Stimulated activated naive CD8-positive, alpha-beta T cell treated with anti-CD3 and anti-CD28 coated beads, Interleukin-15, Interleukin-2, amounts not matched to agents 100 ng/mL and 50 ng/mL, for 24 hours (primary cell): ENCODE data around the gene KLC4.

Experiments used
- H3K27ac Mint-ChIP-seq: one replicate; pipeline ENCODE4 v1.8.0; 2021; ENCODE audit warnings: mild to moderate bottlenecking, mixed read lengths
- H3K27me3 Mint-ChIP-seq: one replicate; pipeline ENCODE4 v1.8.0; 2021; ENCODE audit warnings: mixed read lengths
- H3K36me3 Mint-ChIP-seq: one replicate; pipeline ENCODE4 v1.8.0; 2021; ENCODE audit warnings: low read depth, mixed read lengths
- H3K4me1 Mint-ChIP-seq: one replicate; pipeline ENCODE4 v1.8.0; 2021; ENCODE audit warnings: low read depth, mixed read lengths
- H3K4me3 Mint-ChIP-seq: one replicate; pipeline ENCODE4 v1.8.0; 2021; ENCODE audit warnings: mild to moderate bottlenecking, mixed read lengths
- H3K9me3 Mint-ChIP-seq: one replicate; pipeline ENCODE4 v1.8.0; 2021; ENCODE audit warnings: mixed read lengths

KLC4 gene

DNA sequence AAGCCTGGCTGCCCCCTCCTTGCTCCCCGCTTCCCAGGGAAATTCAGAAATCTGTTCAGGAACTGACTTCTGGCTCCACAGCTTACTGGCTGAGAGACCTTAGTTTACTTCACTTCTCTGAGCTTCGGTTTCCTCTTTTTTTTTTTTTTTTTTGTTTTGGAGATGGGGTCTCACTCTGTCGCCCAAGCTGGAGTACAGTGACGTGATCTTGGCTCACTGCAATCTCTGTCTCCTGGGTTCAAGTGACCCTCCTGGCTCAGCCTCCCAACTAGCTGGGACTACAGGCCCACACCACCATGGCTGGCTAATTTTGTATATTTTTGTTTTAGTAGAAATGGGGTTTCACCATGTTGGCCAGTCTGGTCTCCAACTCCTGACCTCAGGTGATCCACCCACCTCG, 31.6 kb downstream of the KLC4 start:
- Mint-ChIP-seq H3K4me1 (peaks cover 20% of the 10 kb centered on the region), H3K4me3 (no peak overlapping the region), H3K27ac (no peak overlapping the region), H3K36me3 (no peaks in the 10 kb centered on the region), H3K9me3 (no peaks in the 10 kb centered on the region), H3K27me3 (no peaks in the 10 kb centered on the region)

DNA sequence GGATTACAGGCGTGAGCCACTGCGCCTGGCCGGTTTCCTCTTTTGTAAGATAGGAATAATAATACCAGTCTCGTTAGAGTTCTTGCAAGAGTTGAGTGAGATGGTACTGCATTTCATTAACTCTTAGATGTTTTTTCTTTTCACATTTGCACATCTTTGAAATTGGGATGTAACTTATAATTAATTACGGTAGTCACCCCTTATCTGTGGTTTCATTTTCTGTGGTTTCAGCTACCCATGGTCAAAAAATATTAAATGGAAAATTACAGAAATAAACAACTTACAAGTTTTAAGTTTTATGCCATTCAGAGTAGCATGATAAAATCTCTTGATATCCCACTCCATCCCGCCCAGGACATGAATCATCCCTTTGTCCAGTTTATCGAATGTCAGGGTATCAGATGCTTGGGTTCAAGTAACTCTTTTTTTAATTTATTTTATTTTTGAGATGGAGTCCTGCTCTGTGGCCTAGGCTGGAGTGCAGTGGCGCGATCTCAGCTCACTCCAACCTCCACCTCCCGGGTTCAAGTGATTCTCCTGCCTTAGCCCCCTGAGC, 32.1 kb downstream of the KLC4 start:
- Mint-ChIP-seq H3K36me3 (no peaks in the 10 kb centered on the region), H3K4me3 (no peak overlapping the region), H3K27me3 (no peaks in the 10 kb centered on the region), H3K4me1 (peaks cover 15% of the 10 kb centered on the region), H3K27ac (no peak overlapping the region), H3K9me3 (no peaks in the 10 kb centered on the region)

DNA sequence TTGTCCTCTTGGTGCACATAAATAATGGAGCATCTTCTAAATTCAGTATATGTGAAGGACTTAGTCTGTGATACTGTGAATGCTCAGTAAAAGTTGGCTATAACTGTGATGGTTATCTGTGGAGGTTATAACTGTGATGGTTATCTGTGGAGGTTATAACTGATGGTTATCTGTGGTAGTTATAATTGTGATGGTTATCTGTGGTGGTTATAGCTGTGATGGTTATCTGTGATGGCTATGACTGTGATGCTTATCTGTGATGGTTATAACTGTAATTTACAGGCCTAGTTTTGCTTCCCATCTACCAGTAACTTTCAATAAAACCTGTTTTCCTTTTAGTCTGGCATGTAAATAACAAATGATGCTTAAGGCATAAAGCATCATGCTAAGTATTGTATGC, 33.2 kb downstream of the KLC4 start:
- Mint-ChIP-seq H3K4me1 (peaks cover 15% of the 10 kb centered on the region), H3K27me3 (no peaks in the 10 kb centered on the region), H3K27ac (no peak overlapping the region), H3K4me3 (no peak overlapping the region), H3K9me3 (no peaks in the 10 kb centered on the region), H3K36me3 (no peaks in the 10 kb centered on the region)

DNA sequence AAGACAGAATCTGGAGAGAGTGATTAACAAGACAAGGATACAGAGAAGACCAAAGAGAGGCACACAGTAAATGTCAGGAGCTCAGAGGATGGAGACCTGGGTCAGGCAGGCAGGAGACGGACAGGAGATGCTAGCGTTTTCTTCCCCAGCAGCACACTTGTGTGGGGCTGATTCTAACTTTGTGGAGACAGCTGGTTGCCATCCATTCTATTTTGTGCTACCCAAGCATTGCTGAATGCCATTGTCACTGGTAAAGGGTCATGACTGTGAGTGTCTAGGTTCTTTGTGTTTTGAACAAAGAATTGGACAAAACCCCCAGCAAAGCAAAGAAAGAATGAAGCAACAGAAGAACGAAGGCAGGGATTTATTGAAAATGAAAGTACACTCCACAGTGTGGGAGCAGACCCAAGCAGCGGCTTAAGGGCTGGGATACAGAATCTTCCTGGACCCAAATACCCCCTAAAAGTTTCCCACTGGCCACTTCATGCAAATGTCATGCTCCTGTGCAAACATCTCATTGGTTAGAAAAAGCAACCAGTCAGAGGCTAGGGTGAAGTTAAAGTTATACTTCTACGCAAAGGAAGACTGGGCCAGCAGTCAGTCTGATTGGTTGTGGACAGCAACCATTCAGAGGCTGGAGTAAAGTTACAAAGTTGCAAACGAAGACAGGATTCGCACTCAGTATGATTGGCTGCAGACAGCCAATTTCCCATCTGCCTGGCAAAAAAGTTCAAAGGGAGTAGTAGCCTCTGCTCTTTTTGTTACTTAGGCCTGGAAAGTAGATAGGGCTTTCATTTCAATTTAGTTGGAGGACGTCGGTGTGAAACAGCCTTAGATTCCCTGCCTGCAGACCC, 34.2 kb downstream of the KLC4 start:
- H3K27me3 Mint-ChIP-seq = no peaks in the 10 kb centered on the region
- no peaks in the 10 kb centered on the region for H3K36me3 Mint-ChIP-seq
- no peaks in the 10 kb centered on the region for H3K9me3 Mint-ChIP-seq
- H3K4me3 Mint-ChIP-seq = no peak overlapping the region
- no peak overlapping the region for H3K27ac Mint-ChIP-seq
- peaks cover 15% of the 10 kb centered on the region for H3K4me1 Mint-ChIP-seq

DNA sequence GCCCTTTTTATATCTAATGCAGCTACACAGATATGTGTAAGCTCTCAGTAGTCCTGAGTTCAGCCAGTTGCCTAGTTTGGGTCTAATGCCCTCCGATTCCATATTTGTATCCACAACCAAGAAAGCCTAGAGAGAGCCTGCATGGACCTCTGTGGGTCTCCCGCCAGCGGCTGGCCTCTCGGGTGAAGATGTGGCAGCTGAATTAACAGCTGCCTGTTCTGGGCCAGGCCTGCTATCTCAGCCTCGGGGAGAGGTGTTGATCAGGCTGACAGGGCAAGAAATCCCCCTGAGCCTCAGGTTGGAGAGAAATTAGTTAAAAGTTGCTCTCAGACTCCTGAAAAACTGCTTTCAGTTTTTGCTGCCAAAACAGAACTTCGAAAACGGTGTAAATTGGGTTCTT, 36.5 kb downstream of the KLC4 start:
- H3K27ac Mint-ChIP-seq = no peak overlapping the region
- no peaks in the 10 kb centered on the region for H3K36me3 Mint-ChIP-seq
- no peaks in the 10 kb centered on the region for H3K9me3 Mint-ChIP-seq
- no peak overlapping the region for H3K4me3 Mint-ChIP-seq
- no peaks in the 10 kb centered on the region for H3K27me3 Mint-ChIP-seq
- H3K4me1 Mint-ChIP-seq = peaks cover 11% of the 10 kb centered on the region

DNA sequence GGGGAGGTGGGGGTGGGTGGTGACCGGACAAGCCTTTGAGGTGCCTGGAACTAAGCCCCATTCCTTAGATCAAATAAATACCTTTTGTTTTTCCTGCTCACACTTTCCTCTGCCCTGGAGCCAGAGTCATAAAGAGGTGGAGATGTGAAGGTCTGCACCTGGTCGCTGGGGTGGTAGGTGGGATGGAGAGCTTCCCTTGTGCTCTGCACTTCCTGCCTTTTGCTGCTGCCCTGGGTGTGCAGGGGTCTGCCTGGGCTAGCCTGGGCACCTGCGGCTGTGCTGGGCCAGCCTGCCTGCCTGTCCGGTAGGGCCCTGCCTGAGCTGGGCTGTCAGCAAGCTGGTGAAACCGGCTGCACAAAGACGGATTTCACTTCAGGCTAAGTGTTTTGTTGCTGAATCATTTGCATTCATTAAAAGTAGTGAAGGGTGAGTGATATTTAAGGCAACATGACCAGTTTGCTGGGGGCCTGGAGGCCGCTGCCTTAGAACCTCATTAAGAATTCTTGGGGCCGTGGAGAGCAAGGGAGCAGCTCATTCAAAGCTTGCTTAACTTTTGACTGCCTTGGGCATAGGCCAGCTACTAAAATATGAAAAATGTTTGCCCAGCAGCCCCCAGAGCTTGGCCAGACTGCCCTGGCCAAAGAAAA, 37.1 kb downstream of the KLC4 start:
- H3K27me3 Mint-ChIP-seq = no peaks in the 10 kb centered on the region
- H3K27ac Mint-ChIP-seq = no peak overlapping the region
- H3K4me3 Mint-ChIP-seq = no peak overlapping the region
- no peaks in the 10 kb centered on the region for H3K36me3 Mint-ChIP-seq
- no peaks in the 10 kb centered on the region for H3K9me3 Mint-ChIP-seq
- peaks cover 11% of the 10 kb centered on the region for H3K4me1 Mint-ChIP-seq

DNA sequence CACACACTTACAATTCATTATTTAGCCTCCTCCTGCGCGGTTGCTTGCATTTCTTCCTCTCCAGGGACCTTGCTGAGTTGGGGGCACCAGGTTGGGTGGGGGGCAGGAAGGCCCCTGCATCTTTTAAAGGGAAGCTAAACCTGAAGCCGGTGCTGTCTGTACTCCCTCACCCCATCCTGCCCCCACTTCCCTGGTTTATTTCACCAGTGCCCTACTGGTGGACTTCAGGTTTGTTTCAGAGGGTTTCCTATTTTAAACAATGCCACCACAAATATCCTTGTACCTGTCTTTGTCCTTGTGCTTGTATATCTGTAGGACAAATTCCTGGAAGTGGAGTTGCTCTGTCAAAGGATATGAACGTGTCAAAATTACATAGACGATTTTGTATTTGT, 37.7 kb downstream of the KLC4 start:
- Mint-ChIP-seq H3K27me3 (no peaks in the 10 kb centered on the region), H3K9me3 (no peaks in the 10 kb centered on the region), H3K4me1 (peaks cover 11% of the 10 kb centered on the region), H3K36me3 (no peaks in the 10 kb centered on the region), H3K27ac (no peak overlapping the region), H3K4me3 (no peak overlapping the region)

DNA sequence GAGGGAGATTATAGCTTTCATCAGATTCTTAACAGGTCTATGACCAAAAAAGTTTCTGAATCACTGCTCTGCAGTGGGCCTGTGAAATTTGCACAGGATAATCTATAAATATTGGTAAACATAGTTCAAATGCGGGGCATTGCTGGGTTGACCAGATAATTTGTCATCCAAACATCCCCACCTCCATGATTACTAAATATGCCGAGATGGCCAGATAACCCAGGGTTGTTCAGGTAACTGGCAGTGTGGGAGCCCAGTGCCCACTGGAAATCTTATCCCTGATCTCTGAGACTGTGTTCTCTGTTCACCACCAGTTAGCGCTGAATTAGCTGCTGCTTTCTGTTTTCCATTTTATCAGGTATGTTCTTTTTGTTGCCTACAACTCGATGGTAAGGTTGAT, 38.1 kb downstream of the KLC4 start:
- H3K27ac Mint-ChIP-seq = no peak overlapping the region
- no peaks in the 10 kb centered on the region for H3K36me3 Mint-ChIP-seq
- peaks cover 11% of the 10 kb centered on the region for H3K4me1 Mint-ChIP-seq
- no peaks in the 10 kb centered on the region for H3K27me3 Mint-ChIP-seq
- H3K9me3 Mint-ChIP-seq = no peaks in the 10 kb centered on the region
- no peak overlapping the region for H3K4me3 Mint-ChIP-seq

DNA sequence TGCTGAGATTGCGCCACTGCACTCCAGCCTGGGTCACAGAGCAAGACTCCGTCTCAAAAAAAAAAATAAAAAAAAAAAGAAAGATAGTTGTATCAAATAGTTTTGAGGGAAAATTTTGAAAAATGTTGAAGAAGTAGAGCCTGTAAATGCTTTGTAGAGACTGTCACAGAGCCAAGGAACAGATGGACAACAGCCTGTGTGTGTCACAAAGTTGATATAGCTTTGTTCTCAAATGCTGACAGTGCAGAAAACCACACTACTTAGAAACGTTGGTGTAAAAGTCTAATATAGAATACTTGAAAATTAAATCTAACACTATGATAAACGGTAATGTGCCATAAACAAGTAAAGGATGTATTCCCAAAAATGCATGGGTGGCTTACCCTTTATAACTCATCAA, 42.1 kb downstream of the KLC4 start:
- Mint-ChIP-seq H3K4me3 (no peak overlapping the region), H3K4me1 (no peaks in the 10 kb centered on the region), H3K27me3 (no peaks in the 10 kb centered on the region), H3K9me3 (no peaks in the 10 kb centered on the region), H3K36me3 (no peaks in the 10 kb centered on the region), H3K27ac (no peak overlapping the region)

DNA sequence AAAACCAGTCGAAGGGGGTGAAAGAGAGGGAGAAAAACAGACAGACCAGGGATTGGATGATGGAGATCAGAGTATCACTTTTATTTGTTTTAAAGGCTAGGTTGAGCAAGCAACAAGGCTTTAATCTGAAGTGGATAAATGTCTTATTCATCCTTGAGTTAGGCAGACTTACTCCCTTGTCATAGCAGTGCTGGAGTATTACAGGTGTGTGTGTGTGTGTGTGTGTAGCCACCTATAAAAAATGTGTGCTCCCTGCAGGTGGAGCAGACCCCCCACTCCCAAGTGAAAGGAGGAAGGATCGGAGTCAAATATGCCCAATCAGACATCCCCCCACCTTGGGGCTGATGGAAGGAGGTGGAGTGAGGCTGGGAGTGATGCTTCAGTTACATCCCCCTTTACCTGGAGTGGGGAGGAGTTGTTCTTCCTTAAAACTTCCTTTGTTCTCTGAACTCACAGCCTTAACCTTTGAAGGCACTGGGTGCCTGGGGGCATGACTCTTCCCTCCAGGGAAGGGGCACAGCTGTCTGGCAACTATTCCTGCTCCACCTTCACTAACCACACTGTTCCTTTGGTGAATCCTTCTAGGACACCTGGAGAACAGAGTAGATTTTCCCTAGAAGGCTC, 43.9 kb downstream of the KLC4 start:
- Mint-ChIP-seq H3K4me1 (no peaks in the 10 kb centered on the region), H3K36me3 (no peaks in the 10 kb centered on the region), H3K27me3 (no peaks in the 10 kb centered on the region), H3K9me3 (no peaks in the 10 kb centered on the region), H3K27ac (no peak overlapping the region), H3K4me3 (no peak overlapping the region)

DNA sequence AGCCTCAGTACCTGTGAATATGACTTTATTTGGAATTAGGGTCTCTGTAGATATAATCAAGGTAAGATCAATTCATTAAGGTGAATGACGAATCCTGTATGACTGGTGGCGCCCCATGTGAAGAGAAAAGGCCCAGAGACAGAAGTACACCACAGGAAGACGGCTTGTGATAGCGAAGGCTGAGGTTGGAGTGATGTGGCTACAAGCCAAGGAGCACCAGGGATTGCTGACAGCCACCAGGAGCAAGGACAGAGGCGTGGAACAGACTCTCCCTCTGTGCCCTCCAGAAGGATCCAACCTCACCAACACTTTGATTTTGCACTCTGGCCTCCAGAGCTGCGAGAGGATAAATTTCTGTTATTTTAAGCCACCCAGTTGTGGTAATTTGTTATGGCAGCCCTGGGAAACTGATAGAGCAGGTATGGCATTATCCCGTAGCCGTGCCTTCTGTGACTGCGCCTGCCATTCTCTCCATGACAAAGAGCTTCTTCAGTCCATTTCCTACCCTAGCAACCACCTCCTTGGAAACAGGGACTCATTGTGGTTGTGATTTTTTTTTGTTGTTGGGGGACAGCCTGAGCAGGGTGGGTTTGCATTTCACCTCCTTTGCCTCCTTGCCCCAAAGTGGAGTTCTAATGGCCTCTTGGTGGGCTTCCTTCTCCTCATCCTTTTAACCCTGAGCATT, 46.2 kb downstream of the KLC4 start:
- Mint-ChIP-seq H3K4me1 (no peaks in the 10 kb centered on the region), H3K36me3 (no peaks in the 10 kb centered on the region), H3K27me3 (no peaks in the 10 kb centered on the region), H3K9me3 (no peaks in the 10 kb centered on the region), H3K4me3 (no peak overlapping the region), H3K27ac (no peak overlapping the region)

DNA sequence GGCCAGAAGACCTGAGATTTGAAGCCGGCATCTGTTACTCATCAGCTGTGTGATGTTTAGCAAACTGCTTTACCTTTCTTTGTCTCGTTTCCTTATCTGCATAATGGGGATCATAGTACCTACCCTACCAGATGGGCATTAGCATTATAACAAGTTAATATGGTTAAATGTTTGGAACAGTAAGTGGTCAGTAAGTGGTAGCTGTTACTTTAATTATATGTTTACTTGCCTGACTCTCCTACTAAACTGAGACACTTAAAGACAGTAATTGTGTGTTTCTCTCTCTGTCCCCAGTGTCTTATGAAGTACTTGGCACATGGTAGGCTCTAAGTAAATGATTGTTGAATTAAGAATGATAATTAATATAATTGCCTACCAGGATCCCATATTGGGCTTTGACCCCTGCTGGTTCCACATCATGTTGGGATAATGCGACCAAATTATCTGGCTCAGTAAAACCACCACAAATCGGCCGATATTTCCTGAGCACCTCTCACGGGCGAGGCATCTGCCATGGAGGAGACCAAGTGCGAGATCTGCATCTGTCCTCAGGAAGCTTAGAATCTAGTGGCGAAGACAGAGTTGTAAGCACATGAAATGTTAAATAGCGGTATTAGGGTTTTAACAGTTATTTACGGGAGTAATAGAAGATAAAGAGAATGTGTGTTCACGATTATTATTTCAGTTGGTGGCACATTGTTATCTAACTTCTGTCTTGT, 48.1 kb downstream of the KLC4 start:
- no peaks in the 10 kb centered on the region for H3K36me3 Mint-ChIP-seq
- no peak overlapping the region for H3K4me3 Mint-ChIP-seq
- H3K27ac Mint-ChIP-seq = no peak overlapping the region
- H3K9me3 Mint-ChIP-seq = no peaks in the 10 kb centered on the region
- H3K4me1 Mint-ChIP-seq = no peaks in the 10 kb centered on the region
- no peaks in the 10 kb centered on the region for H3K27me3 Mint-ChIP-seq

DNA sequence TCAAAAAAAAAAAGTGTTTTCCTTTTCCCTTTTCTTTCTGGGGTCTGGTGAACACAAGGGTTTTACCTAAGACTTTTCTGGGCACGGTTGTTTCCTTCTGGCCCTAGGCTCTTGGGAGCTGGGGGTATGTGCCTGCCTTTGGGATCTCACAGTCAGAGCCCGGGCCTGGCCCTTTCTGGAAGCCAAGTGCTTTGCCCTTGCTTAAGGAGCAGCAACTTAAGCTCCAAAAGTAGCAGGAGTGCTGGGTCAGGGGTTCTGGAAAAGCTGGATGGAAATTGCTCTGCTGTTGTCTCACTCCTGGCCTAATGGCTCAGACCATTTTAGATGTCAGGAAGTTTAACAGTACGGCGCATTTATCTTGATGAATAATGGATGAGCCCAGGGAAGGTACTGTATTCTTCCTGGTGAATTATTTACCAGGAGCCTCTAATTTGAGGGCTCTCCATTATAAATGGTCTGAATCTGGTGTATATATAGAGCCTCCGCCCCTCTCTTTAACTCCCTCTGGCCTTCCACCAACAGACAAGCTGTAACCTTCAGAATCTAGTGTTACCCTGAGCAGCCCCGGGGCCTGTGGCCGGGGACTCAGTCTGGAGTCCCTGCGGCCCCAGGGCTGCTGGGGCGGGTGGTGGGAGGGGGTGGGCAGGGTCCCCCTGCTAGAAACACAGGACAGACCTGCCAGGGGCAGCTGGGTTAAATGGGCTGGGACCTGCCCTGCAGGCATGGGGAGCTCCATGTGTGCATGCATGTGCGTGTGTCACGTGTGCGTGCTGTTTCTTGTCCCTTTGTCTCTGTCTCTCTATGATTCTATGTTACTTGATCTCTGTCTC, 54.2 kb downstream of the KLC4 start:
- Mint-ChIP-seq H3K27ac (no peak overlapping the region), H3K9me3 (no peaks in the 10 kb centered on the region)

DNA sequence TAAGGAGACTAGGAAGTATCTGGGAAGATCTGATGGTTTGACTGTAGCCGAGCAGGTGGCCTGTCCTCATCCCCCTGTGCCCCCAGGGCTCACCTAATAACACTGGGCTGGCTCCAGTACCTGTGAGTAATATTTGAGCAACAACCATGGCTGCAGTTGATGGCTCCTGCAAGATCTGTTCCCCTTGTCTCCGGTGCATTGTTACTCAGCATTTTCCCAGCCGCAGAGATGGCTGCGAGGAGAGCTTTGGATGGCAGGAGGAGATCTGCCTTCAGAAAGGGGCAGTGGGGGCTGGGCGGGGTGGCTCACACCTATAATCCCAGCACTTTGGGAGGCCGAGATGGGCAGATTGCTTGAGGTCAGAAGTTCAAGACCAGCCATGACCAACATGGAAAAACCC, 55.9 kb downstream of the KLC4 start:
- H3K4me1 Mint-ChIP-seq = no peaks in the 10 kb centered on the region
- no peaks in the 10 kb centered on the region for H3K36me3 Mint-ChIP-seq
- no peaks in the 10 kb centered on the region for H3K27me3 Mint-ChIP-seq
- H3K27ac Mint-ChIP-seq = no peak overlapping the region
- no peak overlapping the region for H3K4me3 Mint-ChIP-seq
- H3K9me3 Mint-ChIP-seq = no peaks in the 10 kb centered on the region

More for the DNA sequence above, 54.2 kb downstream of the KLC4 start:
- no peaks in the 10 kb centered on the region for H3K36me3 Mint-ChIP-seq
- no peaks in the 10 kb centered on the region for H3K4me1 Mint-ChIP-seq
- H3K4me3 Mint-ChIP-seq = no peak overlapping the region
- H3K27me3 Mint-ChIP-seq = no peaks in the 10 kb centered on the region
